GM18502 (cell line): ENCODE results near the gene CD28.
"Not testable (repeated sequence)": the region's sequence is repeated elsewhere in the genome, so short reads cannot be mapped to it uniquely, and the experiment has no call there.

ENCODE experiments used
- ATAC-seq: cut with Tn5 transposase; IDR thresholded peaks from one replicate; pipeline ENCODE4 v1.9.1; 2021; ENCODE audit warnings: mild to moderate bottlenecking; ENCODE audit not compliant: unreplicated experiment, poor library complexity

The CD28 gene

GRCh38 chr2:203685081-203685621, 21.3 kb upstream of the CD28 start:
- ATAC-seq, result no peak

- ATAC-seq, result no peak
These were observed 20.5 kb upstream of the CD28 start for GRCh38 chr2:203685789-203686420.

- no peak for ATAC-seq
These were observed 19.3 kb upstream of the CD28 start for GRCh38 chr2:203687165-203687564.

DNA sequence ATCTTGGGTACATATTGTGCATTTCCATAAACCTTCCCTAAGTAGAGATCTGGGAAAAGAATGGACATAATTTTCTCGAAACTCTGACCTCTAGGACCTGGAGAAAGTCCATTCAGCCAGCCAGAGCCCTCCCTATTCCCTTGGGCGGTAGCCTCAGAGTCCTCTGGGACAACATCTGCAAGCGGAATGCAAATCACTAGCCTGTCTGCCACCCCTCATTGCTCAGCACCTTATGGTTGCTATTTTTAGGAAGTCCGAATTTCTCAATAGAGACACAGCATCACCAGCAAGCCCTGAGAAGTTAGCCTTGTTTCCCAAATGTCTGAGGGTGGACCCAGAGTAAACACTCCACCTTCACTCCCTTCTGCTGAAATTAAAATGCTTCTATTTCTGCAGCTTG, 17.6 kb upstream of the CD28 start:
- peak; percentile 74 for ATAC-seq

DNA sequence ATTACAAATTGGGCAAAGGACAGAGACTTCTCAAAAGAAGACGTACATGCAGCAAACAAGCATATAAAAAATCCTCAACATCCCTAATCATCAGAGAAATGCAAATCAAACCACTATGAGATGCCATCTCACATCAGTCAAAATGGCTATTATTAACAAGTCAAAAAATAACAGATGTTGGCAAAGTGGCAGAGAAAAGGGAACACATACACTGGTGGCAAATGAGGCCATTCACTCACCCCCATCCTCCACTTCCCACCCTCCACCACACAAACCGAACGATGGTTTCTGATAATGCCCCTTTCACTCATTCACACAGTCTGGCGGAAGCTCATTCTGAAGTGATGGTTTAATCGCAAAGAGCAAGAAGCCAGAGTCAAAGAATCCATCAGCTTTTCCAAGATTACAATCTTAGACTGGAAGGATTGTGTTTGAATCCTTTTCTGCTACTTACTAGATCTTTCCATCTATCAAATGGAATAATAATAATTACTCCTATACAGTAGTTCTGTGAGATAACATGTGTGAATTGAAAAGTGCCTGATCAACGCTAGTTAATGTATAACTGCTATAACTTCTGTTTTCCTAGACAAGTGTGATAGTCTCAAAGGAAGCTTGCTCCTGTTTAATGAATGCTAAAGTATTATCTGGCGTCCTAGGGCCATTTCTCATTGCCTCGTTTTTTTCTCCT, 16.9 kb upstream of the CD28 start:
- peak; percentile 61 for ATAC-seq

DNA sequence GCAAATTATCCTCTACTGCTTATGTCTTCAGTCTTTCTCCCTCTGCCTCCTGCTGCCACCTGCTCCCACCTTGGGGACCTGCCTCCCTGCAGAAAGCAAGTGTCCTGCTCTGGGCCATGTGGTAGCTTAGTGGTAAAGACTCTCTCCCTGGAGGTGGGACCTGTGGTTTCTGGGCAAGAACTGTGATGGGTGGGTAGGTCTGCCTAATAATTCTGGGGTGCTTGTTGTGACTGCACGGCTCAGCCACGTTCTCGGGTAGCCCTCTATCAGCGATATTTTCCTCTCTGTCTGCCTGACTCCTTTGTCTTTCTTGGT, 16.4 kb upstream of the CD28 start:
- no peak for ATAC-seq

DNA sequence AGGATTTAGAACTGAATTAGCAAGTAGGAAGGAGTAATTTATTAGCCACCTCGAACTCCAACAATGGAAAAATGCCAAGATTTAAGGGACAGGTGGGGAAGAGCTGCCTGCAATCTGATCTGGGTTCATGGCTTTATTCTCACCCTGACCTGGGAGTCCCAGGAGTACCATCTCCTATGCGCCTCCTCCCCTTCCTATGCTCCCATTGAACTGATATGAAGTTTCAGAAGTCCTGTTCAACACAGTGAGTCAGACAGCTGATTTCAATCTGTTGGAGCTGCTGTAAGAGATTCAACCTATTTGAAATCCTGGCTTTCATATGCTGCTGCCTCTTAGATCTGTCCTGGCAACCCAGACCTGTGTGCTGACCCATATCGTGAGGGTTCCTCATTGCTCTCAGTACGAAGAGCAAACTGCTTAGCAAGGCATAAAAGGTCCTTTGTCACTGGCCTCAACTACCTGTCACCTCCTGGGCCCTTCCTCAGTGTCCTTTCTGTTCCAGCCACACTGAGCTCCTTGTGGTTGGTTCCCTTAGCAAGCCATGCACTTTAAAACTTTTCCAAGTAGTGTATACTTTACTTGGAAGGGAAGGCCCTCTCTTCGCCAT, 15.9 kb upstream of the CD28 start:
- ATAC-seq, result no peak

- no peak for ATAC-seq
These were observed 15.3 kb upstream of the CD28 start for GRCh38 chr2:203691149-203691548.

DNA sequence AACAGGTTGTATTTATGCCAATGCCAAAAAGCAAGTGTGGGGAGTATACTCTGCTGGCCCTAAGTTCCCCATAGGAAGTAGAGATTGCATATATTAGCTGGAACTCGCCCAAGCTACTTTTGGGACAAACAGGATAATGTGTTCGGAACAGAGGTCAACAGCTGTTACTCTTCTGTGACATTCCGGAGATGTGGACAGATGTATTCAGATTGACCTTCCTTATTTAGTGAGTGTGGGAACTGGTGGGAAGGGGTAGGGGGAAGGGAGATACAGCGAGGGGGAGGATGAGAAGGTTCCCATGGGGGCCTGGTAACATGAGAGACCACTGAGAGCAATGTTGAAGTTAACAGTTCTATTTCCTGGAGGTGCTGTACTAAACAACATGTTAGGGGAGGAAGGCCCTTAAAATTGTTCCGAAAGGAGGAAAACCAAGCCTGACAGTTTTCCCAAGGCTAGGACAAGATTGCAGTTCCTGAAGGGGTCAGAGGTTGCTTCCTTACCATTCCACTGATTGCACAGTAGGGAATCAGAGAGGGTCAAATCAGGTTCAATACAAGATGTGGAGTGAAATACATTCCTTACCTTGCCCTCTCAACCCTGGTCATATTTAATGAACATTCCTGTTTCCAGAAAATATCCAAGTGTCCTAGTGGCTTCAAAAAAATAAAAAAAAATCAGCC, 14.3 kb upstream of the CD28 start:
- ATAC-seq, result no peak

GRCh38 chr2:203693242-203693879, 13.1 kb upstream of the CD28 start:
- ATAC-seq, result no peak

- peak; percentile 41 for ATAC-seq
These were observed 12.2 kb upstream of the CD28 start for GRCh38 chr2:203694191-203694590.

- ATAC-seq, result no peak
These were observed 9.2 kb upstream of the CD28 start for GRCh38 chr2:203697190-203697589.

GRCh38 chr2:203697763-203698162, 8.7 kb upstream of the CD28 start:
- not testable (repeated sequence) for ATAC-seq

- ATAC-seq, result not testable (repeated sequence)
These were observed 8.0 kb upstream of the CD28 start for GRCh38 chr2:203698410-203698809.

- no peak for ATAC-seq
These were observed 2.0 kb upstream of the CD28 start for GRCh38 chr2:203704430-203704829.

DNA sequence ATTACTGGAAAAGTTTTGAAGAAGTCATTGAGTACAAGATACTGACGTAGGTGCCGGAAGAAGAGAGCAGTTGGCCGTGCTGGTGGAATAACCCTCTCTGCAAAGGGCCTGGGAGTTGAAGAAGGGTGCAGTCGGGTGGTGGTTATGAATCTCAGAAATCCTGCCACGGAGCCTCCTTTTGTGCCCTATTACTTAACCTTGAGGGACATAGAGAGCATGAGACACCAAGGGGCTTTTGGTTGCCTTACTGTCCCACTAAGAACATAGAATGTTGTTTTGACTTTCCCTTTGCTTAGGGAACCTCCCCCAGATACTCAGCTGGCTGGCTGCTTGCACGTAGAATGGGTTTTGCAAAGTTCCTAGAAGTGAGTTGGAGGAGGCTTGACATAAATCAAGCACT, 1.3 kb upstream of the CD28 start:
- no peak for ATAC-seq

- no peak for ATAC-seq
These were observed 1.1 kb downstream of the CD28 start for GRCh38 chr2:203707530-203707929.

DNA sequence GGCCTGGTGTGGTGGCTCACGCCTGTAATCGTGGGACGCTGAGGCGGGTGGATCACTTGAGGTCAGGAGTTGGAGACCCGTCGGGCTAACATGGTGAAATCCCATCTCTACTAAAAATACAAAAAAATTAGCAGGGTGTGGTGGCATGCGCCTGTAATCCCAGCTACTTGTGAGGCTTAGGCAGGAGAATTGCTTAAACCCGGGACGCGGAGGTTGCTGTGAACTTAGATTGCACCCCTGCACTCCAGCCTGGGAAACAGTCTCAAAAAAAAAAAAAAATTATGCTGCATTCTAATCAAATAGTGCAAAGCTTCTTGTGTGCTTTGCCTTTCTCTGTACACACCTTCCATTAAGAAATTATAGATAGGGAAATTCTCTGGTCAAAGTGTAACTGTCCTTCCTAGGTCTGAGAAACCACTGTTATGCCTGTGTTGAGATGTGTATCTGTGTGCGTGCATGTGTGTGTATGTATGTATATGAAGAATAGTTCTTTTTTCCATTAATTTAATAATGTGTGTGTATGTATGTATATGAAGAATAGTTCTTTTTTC, 2.5 kb downstream of the CD28 start:
- no peak for ATAC-seq

GRCh38 chr2:203709416-203710040, 3.1 kb downstream of the CD28 start:
- no peak for ATAC-seq

DNA sequence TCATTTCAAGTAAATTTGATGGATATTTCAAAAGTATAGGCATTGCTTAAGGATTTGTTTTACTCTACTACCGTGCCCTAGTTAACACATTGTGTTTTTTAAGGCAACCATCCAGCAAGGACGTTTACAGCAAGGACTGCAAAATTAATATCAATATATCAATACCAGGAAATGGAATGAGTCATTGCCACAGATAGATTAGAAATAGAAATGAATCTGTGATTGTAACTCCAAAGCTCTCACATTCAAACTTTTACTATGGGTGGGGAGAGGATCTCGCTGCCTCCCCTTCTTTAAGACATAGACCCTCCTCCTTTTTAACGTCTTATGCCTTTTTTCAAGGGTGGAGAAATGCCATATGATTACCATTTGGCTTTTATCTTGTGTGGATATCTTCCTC, 3.8 kb downstream of the CD28 start:
- ATAC-seq, result no peak
